HG03442 (cell line): ENCODE measurements around the gene TRIM33.
"Not testable (repeated sequence)": the region's sequence is repeated elsewhere in the genome, so short reads cannot be mapped to it uniquely, and the experiment has no call there.

Experiments
- ATAC-seq: cut with Tn5 transposase; IDR thresholded peaks from one replicate; pipeline ENCODE4 v1.9.1; 2021; ENCODE audit warnings: mild to moderate bottlenecking, moderate library complexity; ENCODE audit not compliant: unreplicated experiment

TRIM33 gene

GRCh38 chr1:114512595-114513280, 1.7 kb upstream of the TRIM33 start:
- no peak for ATAC-seq

GRCh38 chr1:114510274-114511031, 550 bp downstream of the TRIM33 start:
- ATAC-seq, result peak; percentile 61

- no peak for ATAC-seq
Observed at GRCh38 chr1:114509596-114510273, 1.3 kb downstream of the TRIM33 start.

- no peak for ATAC-seq
Observed at GRCh38 chr1:114508386-114508898, 2.6 kb downstream of the TRIM33 start.

GRCh38 chr1:114507513-114507912, 3.5 kb downstream of the TRIM33 start:
- ATAC-seq, result no peak

GRCh38 chr1:114505148-114505561, 5.8 kb downstream of the TRIM33 start:
- ATAC-seq, result no peak

- ATAC-seq, result no peak
Observed at GRCh38 chr1:114503916-114504422, 7.0 kb downstream of the TRIM33 start.

GRCh38 chr1:114502080-114502479, 8.9 kb downstream of the TRIM33 start:
- no peak for ATAC-seq

GRCh38 chr1:114499478-114499877, 11.5 kb downstream of the TRIM33 start:
- no peak for ATAC-seq

GRCh38 chr1:114496089-114496488, 14.9 kb downstream of the TRIM33 start:
- ATAC-seq, result no peak

GRCh38 chr1:114495486-114495885, 15.5 kb downstream of the TRIM33 start:
- no peak for ATAC-seq

GRCh38 chr1:114492978-114493377, 18.0 kb downstream of the TRIM33 start:
- no peak for ATAC-seq

GRCh38 chr1:114490274-114490693, 20.7 kb downstream of the TRIM33 start:
- no peak for ATAC-seq

- ATAC-seq, result no peak
Observed at GRCh38 chr1:114488739-114489138, 22.3 kb downstream of the TRIM33 start.

GRCh38 chr1:114485286-114485685, 25.7 kb downstream of the TRIM33 start:
- ATAC-seq, result no peak

- ATAC-seq, result no peak
Observed at GRCh38 chr1:114482585-114482984, 28.4 kb downstream of the TRIM33 start.

GRCh38 chr1:114479636-114480035, 31.4 kb downstream of the TRIM33 start:
- not testable (repeated sequence) for ATAC-seq

- ATAC-seq, result no peak
Observed at GRCh38 chr1:114479134-114479533, 31.9 kb downstream of the TRIM33 start.

- ATAC-seq, result no peak
Observed at GRCh38 chr1:114473796-114474195, 37.2 kb downstream of the TRIM33 start.

GRCh38 chr1:114472408-114472807, 38.6 kb downstream of the TRIM33 start:
- no peak for ATAC-seq

- no peak for ATAC-seq
Observed at GRCh38 chr1:114470681-114471080, 40.3 kb downstream of the TRIM33 start.
